HG03571 (cell line): ENCODE results near the gene PEAK3.
"Not testable (repeated sequence)": the region's sequence is repeated elsewhere in the genome, so short reads cannot be mapped to it uniquely, and the experiment has no call there.

Experiments used
- ATAC-seq: cut with Tn5 transposase; IDR thresholded peaks from one replicate; pipeline ENCODE4 v1.9.1; 2021; ENCODE audit not compliant: unreplicated experiment

Gene PEAK3

DNA sequence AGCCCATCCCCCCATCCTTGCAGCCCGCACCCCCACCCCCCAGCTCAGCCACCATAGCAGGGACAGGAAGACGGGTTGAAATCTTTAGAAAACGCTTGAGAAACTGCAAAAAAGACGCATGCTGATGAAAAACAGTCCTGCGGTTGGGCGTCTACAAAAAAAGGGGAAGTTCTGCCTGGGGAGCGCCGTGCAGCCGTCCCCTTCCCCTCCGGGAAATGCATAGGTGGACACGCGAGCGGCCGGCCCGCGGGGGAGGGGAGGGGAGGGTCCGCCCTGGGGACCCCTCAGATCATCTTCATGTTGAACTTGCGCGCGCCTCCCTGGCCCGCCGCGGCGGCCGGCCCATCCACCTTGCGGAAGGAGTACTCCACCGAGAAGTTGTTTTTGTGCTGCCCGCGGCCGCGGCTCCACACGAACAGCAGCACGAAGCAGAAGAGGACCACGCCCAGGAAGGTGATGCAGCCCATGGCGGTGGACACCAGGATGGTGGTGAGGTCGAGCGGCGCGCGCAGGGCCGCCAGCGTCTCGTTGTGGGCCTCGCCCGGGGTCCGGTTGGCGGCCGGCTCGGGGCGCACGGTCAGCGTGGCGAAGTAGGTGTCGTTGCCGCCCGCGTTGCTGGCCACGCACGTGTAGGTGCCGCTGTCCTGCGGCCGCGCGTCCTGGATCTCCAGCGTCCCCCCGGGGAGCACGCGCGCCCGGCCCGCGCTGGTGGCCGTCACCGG is 7.9 kb upstream of the PEAK3 start:
- ATAC-seq: no peak

DNA sequence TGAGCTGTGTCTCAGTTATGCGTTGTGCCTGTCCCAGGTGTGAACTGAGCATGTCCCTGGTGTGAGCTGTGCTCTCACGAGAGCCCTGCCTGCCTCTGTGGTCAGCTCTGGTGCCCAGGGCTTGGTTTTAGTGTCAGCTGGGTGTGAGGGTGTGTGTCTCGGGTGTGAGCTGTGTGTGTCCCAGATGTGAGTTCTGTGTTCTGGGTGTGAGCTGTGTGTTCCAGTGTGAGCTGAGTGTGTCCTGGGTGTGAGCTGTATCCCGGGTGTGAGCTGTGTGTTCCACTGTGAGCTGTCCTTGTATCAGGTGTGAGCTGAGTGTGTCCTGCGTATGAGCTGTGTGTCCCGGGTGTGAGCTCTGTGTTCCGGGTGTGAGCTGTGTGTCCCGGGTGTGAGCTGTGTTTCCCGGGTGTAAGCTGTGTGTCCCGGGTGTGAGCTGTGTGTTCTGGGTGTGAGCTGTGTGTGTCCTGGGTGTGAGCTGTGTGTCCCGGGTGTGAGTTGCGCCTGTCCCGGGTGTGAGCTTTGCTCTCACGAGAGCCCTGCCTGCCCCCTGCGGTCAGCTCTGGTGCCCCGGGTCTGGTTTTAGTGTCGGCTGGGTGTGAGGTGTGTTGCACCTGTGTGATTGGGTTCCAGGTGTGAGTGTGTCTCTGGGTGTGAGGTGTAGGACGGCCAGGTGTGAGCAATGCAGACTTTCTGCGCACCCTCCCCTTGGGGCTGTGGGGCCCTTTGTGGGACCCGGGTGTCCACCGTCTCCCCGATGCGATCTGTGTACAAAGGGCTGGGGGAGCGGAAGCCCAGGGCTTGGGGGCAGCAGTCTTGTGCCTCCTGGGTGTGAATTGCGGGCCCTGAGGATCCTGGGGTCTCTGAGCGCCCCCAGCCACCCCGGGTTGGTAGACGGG is 7.1 kb upstream of the PEAK3 start:
- ATAC-seq: no peak

DNA sequence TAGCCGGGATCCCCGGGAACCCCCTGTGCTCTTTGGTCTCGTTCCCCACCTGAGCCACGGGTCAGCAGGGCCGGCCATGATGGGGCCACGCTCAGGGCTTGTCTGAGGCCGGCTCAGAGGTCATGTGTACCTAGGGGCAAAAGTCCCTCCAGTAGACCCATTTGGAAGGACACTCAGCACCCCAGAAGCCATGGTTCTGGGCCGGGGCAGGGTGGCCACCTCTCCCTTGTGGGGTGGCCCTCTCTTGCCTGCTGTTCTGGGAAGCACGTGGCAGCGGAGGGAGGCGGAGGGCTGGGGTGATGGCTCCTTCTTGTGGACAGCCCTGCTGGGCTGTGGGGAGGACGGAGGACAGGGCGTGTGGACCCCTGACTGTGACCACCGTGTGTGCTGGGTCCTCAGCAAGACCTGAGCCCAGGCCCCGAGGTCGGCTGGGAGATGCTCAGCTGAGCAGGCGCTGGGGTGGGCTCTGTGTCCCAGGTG is 6.4 kb upstream of the PEAK3 start:
- no peak for ATAC-seq

GRCh38 chr19:2287585-2288337 is 5.8 kb upstream of the PEAK3 start:
- ATAC-seq: no peak

DNA sequence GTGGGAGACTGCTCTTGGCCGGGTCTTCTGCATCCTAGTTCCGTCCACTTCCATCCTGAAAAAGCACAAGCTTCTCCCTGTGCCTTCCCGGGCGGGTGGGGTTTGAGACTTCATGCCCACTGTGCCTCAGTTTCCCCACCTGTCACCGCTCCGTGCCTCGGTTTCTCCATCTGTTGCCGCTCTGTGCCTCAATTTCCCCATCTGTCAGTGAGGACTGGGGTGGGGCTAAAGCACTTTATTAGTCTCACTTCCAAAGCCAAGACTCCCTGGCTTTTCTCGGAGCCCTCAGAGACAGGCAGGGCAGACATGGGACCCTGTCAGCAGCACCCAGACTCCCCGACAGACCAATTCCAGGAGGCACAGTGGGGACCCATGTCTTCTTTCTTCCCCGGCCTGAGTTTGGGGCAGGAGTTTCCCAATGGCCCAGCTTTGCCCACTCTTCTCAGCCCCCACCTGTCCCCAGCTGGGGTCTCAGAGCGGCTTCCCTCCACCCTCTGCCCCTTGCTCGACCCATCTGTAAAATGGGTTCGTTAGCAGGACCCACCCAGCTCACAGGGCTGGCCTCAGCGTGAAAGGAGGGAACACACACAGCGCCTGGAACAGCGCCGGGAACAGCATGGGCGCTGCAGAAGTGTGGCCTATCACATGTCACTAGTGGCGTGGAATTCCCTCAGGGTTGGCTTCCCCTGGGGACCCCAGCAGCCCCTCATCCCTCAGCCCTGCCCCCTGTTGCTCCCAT is 4.6 kb upstream of the PEAK3 start:
- ATAC-seq: no peak

GRCh38 chr19:2283835-2284507 is 2.0 kb upstream of the PEAK3 start:
- no peak for ATAC-seq

DNA sequence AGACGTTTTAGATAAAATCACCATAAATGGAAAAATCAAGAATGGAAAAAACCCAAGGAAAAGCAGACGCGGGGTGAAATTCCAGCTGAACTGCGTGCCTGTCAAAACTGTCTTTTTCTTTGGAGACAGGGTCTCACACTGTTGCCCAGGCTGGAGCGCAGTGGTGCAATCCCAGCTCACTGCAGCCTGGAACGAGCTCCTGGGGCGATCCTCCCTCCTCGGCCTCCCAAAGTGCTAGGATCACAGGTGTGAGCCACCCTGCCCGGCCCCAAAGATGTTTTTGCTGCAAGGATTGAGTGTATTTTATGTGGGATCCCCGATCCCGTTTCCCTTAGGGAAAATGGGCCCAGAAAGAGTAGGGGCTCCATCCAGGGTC is 875 bp upstream of the PEAK3 start:
- no peak for ATAC-seq

DNA sequence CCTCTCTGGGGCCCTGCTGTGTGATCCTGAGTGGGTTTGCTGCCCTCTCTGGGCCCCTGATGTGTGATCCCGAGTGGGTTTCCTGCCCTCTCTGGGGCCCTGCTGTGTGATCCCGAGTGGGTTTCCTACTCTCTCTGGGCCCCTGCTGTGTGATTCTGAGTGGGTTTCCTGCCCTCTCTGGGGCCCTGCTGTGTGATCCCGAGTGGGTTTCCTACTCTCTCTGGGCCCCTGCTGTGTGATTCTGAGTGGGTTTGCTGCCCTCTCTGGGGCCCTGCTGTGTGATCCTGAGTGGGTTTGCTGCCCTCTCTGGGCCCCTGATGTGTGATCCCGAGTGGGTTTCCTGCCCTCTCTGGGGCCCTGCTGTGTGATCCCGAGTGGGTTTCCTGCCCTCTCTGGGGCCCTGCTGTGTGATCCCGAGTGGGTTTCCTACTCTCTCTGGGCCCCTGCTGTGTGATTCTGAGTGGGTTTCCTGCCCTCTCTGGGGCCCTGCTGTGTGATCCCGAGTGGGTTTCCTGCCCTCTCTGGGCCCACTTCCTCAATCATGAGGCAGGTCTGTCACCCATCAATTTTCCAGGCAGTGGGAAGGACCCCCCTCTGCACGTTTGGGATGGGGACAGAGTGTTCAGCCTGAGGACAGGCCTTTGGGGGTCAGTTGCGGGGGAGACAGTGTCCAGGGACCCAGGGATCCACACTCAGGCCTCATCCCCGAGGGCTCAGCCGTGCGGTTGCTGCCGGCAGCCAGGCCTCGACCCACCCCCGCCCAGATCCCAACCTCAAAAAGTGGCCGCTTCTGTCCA is 512 bp downstream of the PEAK3 start:
- not testable (repeated sequence) for ATAC-seq

DNA sequence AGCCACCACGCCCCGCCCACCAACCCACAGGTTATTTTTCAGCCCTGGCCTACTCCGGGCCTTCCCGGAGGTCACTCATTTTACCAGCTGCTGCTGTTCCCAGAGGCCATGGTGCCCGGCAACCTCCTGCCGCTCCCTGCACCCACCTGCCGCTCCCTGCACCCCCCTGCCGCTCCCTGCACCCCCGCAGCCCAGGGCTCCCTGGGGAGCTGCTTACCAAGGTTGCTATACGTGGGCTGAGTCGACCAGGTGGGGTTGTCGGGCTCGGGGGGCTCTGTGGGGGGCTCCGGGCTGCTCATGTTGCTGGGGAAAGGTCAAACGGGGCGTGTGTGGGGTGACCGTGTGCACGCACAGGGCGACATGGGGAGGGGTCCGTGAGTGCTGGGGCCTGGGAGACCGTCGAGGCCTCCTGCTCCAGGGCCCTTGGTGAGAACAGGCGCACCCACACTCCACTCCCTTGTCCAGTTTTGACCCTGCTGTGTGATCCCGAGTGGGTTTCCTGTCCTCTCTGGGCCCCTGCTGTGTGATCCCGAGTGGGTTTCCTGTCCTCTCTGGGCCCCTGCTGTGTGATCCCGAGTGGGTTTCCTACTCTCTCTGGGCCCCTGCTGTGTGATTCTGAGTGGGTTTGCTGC is 1.2 kb downstream of the PEAK3 start:
- ATAC-seq: no peak

DNA sequence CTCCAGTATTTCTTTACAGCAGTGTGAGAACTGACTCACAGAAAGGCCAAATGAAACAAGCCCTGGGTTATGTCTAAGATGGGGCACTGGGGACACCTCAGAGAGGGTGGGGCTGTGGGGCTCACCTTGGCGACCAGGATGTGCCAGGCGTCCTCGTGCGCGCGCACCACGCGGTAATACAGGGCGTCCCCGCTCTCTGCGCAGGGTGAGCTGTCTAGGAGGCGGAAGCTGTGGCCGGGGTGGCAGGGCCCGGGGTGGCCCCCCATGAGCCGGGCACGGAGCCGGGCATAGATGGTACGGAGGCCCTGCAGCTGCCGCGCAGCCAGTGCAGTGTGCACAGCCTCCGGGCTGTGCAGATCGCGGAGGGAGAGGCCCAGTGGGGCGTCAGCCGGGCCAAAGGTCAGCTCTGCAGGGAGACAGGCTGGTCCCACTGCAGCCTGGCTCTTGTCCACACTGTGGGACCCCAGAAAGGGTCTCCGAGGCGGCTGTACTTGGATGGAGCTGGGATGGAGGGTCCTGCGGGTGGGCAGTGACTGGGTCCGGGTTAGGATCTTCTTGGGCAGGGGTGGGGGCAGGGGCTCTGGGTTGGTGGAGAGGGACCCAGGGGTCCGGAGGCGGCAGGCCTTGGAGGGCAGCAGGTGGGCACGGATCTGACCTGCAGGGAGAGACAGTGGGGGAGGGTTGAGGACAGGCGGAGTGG is 3.4 kb downstream of the PEAK3 start:
- ATAC-seq: no peak

GRCh38 chr19:2277138-2277537 is 4.8 kb downstream of the PEAK3 start:
- no peak for ATAC-seq

- no peak for ATAC-seq
Measured at GRCh38 chr19:2276429-2276986, 5.5 kb downstream of the PEAK3 start.

GRCh38 chr19:2275588-2276428 is 6.2 kb downstream of the PEAK3 start:
- no peak for ATAC-seq

DNA sequence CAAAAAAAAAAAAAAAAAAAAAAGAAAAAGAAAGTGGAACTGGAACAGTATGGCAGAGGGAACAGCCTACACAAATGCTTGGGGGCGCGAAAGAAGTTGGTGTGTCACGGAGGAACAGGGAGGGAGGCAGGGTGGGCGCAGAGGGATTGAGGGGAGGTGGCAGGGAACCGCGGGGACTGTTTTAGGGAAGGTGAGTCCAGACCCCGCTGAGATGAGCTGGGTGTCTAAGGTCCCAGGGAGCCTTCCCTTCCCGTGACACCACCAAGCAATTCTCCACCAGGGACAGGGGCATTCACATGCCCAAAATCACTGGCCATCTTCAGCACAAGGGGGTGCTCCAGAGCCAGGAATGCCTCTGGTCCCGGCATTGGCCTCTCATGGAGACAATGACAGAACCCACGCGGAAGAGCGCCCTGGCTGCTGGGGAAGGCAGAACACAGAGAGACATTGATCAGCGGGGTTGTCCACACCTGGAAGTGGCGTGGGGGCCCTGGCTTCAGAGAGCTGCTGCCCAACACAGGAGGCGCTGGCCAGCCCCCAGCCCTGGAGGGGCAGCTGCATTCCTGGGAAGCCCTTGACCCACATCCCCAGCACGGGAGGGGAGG is 6.9 kb downstream of the PEAK3 start:
- ATAC-seq: no peak

GRCh38 chr19:2274185-2274711 is 7.7 kb downstream of the PEAK3 start:
- ATAC-seq: no peak

DNA sequence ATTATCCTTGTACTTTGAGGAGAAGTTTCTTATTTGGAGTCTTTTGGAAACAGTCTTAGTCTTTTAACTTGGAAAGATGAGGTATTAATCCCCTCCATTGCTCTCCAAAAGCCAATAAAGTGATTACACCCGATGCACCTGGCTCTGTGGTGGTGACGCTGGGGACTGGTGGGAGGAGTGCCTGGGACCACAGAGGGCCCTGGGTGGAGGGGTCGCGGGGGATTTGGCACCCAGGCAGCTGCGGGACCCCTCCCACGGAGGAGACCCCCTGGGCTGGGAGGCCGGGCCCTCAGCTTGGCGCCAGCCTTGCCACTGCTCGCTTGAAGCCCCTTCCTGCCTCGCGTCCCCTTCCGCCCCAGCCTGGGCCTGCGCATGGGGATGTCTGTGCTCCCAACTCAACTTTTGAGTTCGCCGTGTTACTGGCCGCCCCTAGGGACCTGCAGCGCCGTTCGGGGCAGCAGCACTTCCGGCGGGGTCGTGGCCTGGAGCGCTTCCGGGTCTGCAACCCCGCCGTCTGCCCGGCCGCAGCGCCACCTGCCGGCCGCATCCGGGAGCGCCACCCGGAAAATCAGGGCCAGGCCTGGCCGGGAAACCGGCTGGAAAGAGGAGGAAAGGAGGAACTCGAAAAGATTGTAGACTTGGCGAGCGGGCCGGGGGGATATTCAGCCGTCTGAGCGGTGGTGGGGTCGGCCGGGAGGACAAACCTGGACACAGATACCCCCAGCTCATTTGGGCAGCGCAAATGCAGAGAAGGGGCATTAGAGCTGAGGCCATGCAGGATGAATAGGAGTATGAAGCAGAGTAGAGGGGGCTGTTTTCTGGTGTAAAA is 8.4 kb downstream of the PEAK3 start:
- ATAC-seq: no peak
